HL-60/S4 treated with retinoic acid at 250 ng/mL for 4 days and 3 days (cell line): ENCODE measurements around the gene TGM2.

Experiments used
- in situ Hi-C: fragments of 300-500 bp; cut with MboI; formaldehyde crosslinking; loops from 2 replicates; pipeline ENCODE4 v1.7.0; 2022; ENCODE audit warnings: low sequenced_read_pairs

TGM2 gene

GRCh38 chr20:38134427-38135270, 30.4 kb downstream of the TGM2 start:
- in situ Hi-C loops = no loop called here

GRCh38 chr20:38133680-38134426, 31.2 kb downstream of the TGM2 start:
- in situ Hi-C loops = no loop called here

- in situ Hi-C loops = no loop called here
Measured at GRCh38 chr20:38132910-38133501, 32.1 kb downstream of the TGM2 start.

- in situ Hi-C loops = no loop called here
Measured at GRCh38 chr20:38132156-38132909, 32.7 kb downstream of the TGM2 start.

GRCh38 chr20:38131588-38132121, 33.4 kb downstream of the TGM2 start:
- in situ Hi-C loops = no loop called here

- in situ Hi-C loops = no loop called here
Measured at GRCh38 chr20:38130687-38131587, 34.1 kb downstream of the TGM2 start.

- in situ Hi-C loops = no loop called here
Measured at GRCh38 chr20:38129893-38130609, 35.0 kb downstream of the TGM2 start.

- in situ Hi-C loops = no loop called here
Measured at GRCh38 chr20:38129248-38129865, 35.7 kb downstream of the TGM2 start.

GRCh38 chr20:38128691-38129090, 36.4 kb downstream of the TGM2 start:
- in situ Hi-C loops = no loop called here

GRCh38 chr20:38127920-38128528, 37.0 kb downstream of the TGM2 start:
- in situ Hi-C loops = no loop called here

- in situ Hi-C loops = no loop called here
Measured at GRCh38 chr20:38126932-38127621, 38.0 kb downstream of the TGM2 start.

- in situ Hi-C loops = no loop called here
Measured at GRCh38 chr20:38126146-38126921, 38.7 kb downstream of the TGM2 start.

- in situ Hi-C loops = no loop called here
Measured at GRCh38 chr20:38125157-38126056, 39.7 kb downstream of the TGM2 start.

- in situ Hi-C loops = no loop called here
Measured at GRCh38 chr20:38123021-38123587, 42.0 kb downstream of the TGM2 start.

GRCh38 chr20:38121741-38122140, 43.3 kb downstream of the TGM2 start:
- in situ Hi-C loops = no loop called here

GRCh38 chr20:38120625-38120988, 44.5 kb downstream of the TGM2 start:
- in situ Hi-C loops = no loop called here
